Measurements from ENCODE around the gene DEFB121.

The DEFB121 gene

DNA sequence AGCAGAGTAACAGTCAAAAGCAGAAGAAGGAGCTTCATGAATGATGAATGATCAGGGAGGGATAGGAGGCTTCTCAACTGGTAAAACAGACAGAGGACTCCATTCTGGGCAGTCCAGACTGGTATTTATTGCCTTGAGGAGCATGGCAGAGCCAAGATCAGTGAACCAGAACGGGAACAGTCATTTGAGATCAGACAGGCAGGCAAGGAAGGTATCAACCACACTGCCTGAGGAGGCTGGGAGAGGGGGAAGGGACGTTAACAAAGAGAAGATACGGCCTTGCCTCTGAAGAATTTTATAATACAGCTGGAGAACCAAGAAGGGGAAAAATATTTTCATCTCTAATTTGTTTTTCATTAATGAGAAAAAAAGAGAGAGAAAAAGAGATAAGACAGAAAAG, at the start of gene DEFB121:
DEFB121 (minus strand) TSS at position 101 of the 400 bp plus-strand sequence; CDS start at position 38, 63 bp downstream.
- Histone ChIP-seq H3K4me2 (ENCODE audit: low read length) (no peak within 1 kb of the TSS), H3K27me3 (ENCODE audit: low read depth, low read length) (peaks cover 4% of the 10 kb centered on the region; the same call in 1 of the 2 replicates), H3K9ac (ENCODE audit: low read length) (no peak within 1 kb of the TSS), H3K79me2 (ENCODE audit: low read length) (no peaks in the 10 kb centered on the region), H3K4me1 (ENCODE audit: low read length) (no peaks in the 10 kb centered on the region), H4K20me1 (ENCODE audit: insufficient read depth, low read length) (no peaks in the 10 kb centered on the region), H2AFZ (ENCODE audit: low read depth, low read length) (no peak within 1 kb of the TSS), H3K27ac (ENCODE audit: low read length) (no peak within 1 kb of the TSS), H3K4me3 (ENCODE audit: low read length) (no peak within 1 kb of the TSS), H3K36me3 (replicated peaks; ENCODE audit: low read depth, low read length) (no peaks in the 10 kb centered on the region), H3K9me3 (ENCODE audit: insufficient read depth, low read length) (no peaks in the 10 kb centered on the region)
- TF ChIP-seq, protein P1, sequence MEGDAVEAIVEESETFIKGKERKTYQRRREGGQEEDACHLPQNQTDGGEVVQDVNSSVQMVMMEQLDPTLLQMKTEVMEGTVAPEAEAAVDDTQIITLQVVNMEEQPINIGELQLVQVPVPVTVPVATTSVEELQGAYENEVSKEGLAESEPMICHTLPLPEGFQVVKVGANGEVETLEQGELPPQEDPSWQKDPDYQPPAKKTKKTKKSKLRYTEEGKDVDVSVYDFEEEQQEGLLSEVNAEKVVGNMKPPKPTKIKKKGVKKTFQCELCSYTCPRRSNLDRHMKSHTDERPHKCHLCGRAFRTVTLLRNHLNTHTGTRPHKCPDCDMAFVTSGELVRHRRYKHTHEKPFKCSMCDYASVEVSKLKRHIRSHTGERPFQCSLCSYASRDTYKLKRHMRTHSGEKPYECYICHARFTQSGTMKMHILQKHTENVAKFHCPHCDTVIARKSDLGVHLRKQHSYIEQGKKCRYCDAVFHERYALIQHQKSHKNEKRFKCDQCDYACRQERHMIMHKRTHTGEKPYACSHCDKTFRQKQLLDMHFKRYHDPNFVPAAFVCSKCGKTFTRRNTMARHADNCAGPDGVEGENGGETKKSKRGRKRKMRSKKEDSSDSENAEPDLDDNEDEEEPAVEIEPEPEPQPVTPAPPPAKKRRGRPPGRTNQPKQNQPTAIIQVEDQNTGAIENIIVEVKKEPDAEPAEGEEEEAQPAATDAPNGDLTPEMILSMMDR (IDR thresholded peaks at IDR 0.05; ENCODE audit: low read depth, low read length): no peak
- no peak for TF ChIP-seq EZH2phosphoT487 (IDR thresholded peaks at IDR 0.05; ENCODE audit: low read depth)

DNA sequence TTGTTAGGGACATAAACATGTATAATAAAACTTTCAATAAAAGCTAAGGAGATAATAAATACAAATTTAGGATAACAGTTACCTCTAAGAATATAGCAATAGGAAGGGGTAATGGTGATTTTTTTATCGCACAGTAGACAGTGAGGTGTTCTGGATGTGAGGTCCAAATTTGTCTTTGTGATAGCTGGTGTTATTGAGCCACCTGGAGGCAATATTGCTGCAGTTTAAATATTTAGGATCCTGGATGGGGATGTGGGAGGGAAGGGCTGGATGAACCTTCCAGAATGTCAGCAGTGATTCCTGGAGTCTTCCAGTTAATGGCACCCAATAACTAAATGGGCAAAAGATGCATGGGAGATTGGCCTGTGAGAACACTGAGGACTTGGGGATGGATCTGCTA, 48.3 kb upstream of the DEFB121 start:
- Histone ChIP-seq H3K4me3 (ENCODE audit: low read length) (no peak overlapping the region), H3K9ac (ENCODE audit: low read length) (no peak overlapping the region), H3K36me3 (replicated peaks; ENCODE audit: low read depth, low read length) (no peaks in the 10 kb centered on the region), H2AFZ (ENCODE audit: low read depth, low read length) (no peak overlapping the region), H3K9me3 (ENCODE audit: insufficient read depth, low read length) (no peaks in the 10 kb centered on the region), H3K4me2 (ENCODE audit: low read length) (no peak overlapping the region), H3K79me2 (ENCODE audit: low read length) (no peaks in the 10 kb centered on the region), H3K4me1 (ENCODE audit: low read length) (no peaks in the 10 kb centered on the region), H4K20me1 (ENCODE audit: insufficient read depth, low read length) (no peaks in the 10 kb centered on the region), H3K27ac (ENCODE audit: low read length) (no peak overlapping the region), H3K27me3 (ENCODE audit: low read depth, low read length) (no peaks in the 10 kb centered on the region)
- TF ChIP-seq, protein P1 (IDR thresholded peaks at IDR 0.05; ENCODE audit: low read depth, low read length): no peak
- TF ChIP-seq EZH2phosphoT487 (IDR thresholded peaks at IDR 0.05; ENCODE audit: low read depth): no peak

- TF ChIP-seq, protein P1 (IDR thresholded peaks at IDR 0.05; ENCODE audit: low read depth, low read length): no peak
- TF ChIP-seq EZH2phosphoT487 (IDR thresholded peaks at IDR 0.05; ENCODE audit: low read depth): no peak
- Histone ChIP-seq H3K9ac (ENCODE audit: low read length) (no peak overlapping the region), H3K9me3 (ENCODE audit: insufficient read depth, low read length) (no peaks in the 10 kb centered on the region), H3K79me2 (ENCODE audit: low read length) (no peaks in the 10 kb centered on the region), H3K4me3 (ENCODE audit: low read length) (no peak overlapping the region), H2AFZ (ENCODE audit: low read depth, low read length) (no peak overlapping the region), H3K27me3 (ENCODE audit: low read depth, low read length) (no peaks in the 10 kb centered on the region), H3K27ac (ENCODE audit: low read length) (no peak overlapping the region), H3K4me1 (ENCODE audit: low read length) (no peaks in the 10 kb centered on the region), H3K36me3 (replicated peaks; ENCODE audit: low read depth, low read length) (no peaks in the 10 kb centered on the region), H3K4me2 (ENCODE audit: low read length) (no peak overlapping the region), H4K20me1 (ENCODE audit: insufficient read depth, low read length) (no peaks in the 10 kb centered on the region)
These were observed 46.6 kb upstream of the DEFB121 start for GRCh38 chr20:31452575-31452974.

GRCh38 chr20:31449511-31450414, 43.7 kb upstream of the DEFB121 start:
- Histone ChIP-seq H3K27ac (ENCODE audit: low read length) (no peak overlapping the region), H3K4me3 (ENCODE audit: low read length) (no peak overlapping the region)

More at GRCh38 chr20:31449511-31450414, 43.7 kb upstream of the DEFB121 start:
- no peaks in the 10 kb centered on the region for H3K27me3 ChIP-seq (ENCODE audit: low read depth, low read length)
- H4K20me1 ChIP-seq (ENCODE audit: insufficient read depth, low read length): no peaks in the 10 kb centered on the region
- H3K4me1 ChIP-seq (ENCODE audit: low read length): no peaks in the 10 kb centered on the region
- H3K9ac ChIP-seq (ENCODE audit: low read length): no peak overlapping the region
- no peak overlapping the region for H2AFZ ChIP-seq (ENCODE audit: low read depth, low read length)
- H3K9me3 ChIP-seq (ENCODE audit: insufficient read depth, low read length): no peaks in the 10 kb centered on the region
- H3K4me2 ChIP-seq (ENCODE audit: low read length): no peak overlapping the region
- no peaks in the 10 kb centered on the region for H3K79me2 ChIP-seq (ENCODE audit: low read length)
- TF ChIP-seq, protein P1 (IDR thresholded peaks at IDR 0.05; ENCODE audit: low read depth, low read length): no peak
- TF ChIP-seq EZH2phosphoT487 (IDR thresholded peaks at IDR 0.05; ENCODE audit: low read depth): no peak
- H3K36me3 ChIP-seq (replicated peaks; ENCODE audit: low read depth, low read length): no peaks in the 10 kb centered on the region
